GM12878 (cell line): ENCODE measurements around the gene MAPK8IP3.

Experiments used
- ATF2 ChIP-seq: IDR thresholded peaks from 2 replicates; pipeline ENCODE4 v1.6.1; 2012; ENCODE audit warnings: low read length, inconsistent platforms
- CHD4 ChIP-seq: fragments of 200-600 bp; sonication (generic); IDR thresholded peaks from 2 replicates; pipeline ENCODE4 v1.6.1; 2016; ENCODE audit warnings: mild to moderate bottlenecking
- CREM ChIP-seq: IDR thresholded peaks from 2 replicates; pipeline ENCODE4 v1.6.1; 2014; ENCODE audit warnings: antibody characterized with exemption, low read depth
- CTCF ChIP-seq, 3 experiments: IDR thresholded peaks in 2 of 3; conservative IDR thresholded peaks in 1 of 3; 2 replicates each; pipeline ENCODE4 v1.5.1; 2011; ENCODE audit warnings: low read depth in 3 of 3, low read length in 3 of 3, mild to moderate bottlenecking in 3 of 3, control low read depth in 2 of 3, moderate library complexity in 2 of 3, inconsistent platforms in 1 of 3, mixed read lengths in 1 of 3; ENCODE audit not compliant: control insufficient read depth in 2 of 3, insufficient read depth in 1 of 3; ENCODE audit errors: extremely low read depth in 1 of 3
- EZH2 ChIP-seq: IDR thresholded peaks from 2 replicates; pipeline ENCODE4 v1.6.1; 2012; ENCODE audit warnings: low read depth, mild to moderate bottlenecking, control low read depth, inconsistent platforms, low read length, borderline replicate concordance; ENCODE audit not compliant: control insufficient read depth
- MTA3 ChIP-seq: IDR thresholded peaks from 2 replicates; pipeline ENCODE4 v1.6.1; 2012; ENCODE audit warnings: low read length, inconsistent platforms, borderline replicate concordance
- PAX5 ChIP-seq: IDR thresholded peaks from 2 replicates; pipeline ENCODE4 v1.6.1; 2011; ENCODE audit warnings: low read depth, low read length, borderline replicate concordance
- POLR2A ChIP-seq: IDR thresholded peaks from 2 replicates; pipeline ENCODE4 v1.6.1; 2011; ENCODE audit warnings: low read depth, mild to moderate bottlenecking, low read length
- POLR2AphosphoS2 ChIP-seq: IDR thresholded peaks from 2 replicates; pipeline ENCODE4 v1.6.1; 2011; ENCODE audit warnings: low read depth, mild to moderate bottlenecking, low read length, improper control_type of control experiment, moderate library complexity
- RB1 ChIP-seq: fragments of 450-650 bp; formaldehyde crosslinking; IDR thresholded peaks from 2 replicates; pipeline ENCODE4 v1.6.1; 2017; ENCODE audit warnings: mild to moderate bottlenecking, borderline replicate concordance
- REST ChIP-seq: IDR thresholded peaks from 2 replicates; pipeline ENCODE4 v1.6.1; 2012; ENCODE audit warnings: mild to moderate bottlenecking, low read depth, low read length
- SPI1 ChIP-seq: IDR thresholded peaks from 2 replicates; pipeline ENCODE4 v1.6.1; 2011; ENCODE audit warnings: low read depth, mild to moderate bottlenecking, low read length, moderate library complexity, borderline replicate concordance; ENCODE audit not compliant: insufficient read depth
- SREBF2 ChIP-seq: IDR thresholded peaks from 2 replicates; pipeline ENCODE4 v1.6.1; 2012; ENCODE audit warnings: mild to moderate bottlenecking, low read length
- TAF1 ChIP-seq: IDR thresholded peaks from 2 replicates; pipeline ENCODE4 v1.6.1; 2011; ENCODE audit warnings: mild to moderate bottlenecking, low read depth, low read length, borderline replicate concordance

- TF ChIP-seq PAX5 (no peak), ATF2 (no peak), CHD4 (no peak), CTCF (IDR thresholded peaks at IDR 0.05 in 2 of 3, conservative IDR thresholded peaks at IDR 0.05 in 1 of 3; ENCODE audit: control insufficient read depth in 2 of 3, extremely low read depth in 1 of 3, insufficient read depth in 1 of 3, low read depth in 3 of 3, low read length in 3 of 3) (no peak), SPI1 (no peak), RB1 (no peak), TAF1 (no peak), EZH2 (no peak), POLR2A (no peak), POLR2AphosphoS2 (no peak), REST (no peak), SREBF2 (no peak), CREM (no peak), MTA3 (no peak)
Measured at GRCh38 chr16:1734123-1734522, 28.1 kb downstream of the MAPK8IP3 start.
